ENCODE measurements around the gene ANKRD55. TPM values are rescaled to one million over a fixed set of nuclear protein-coding genes. Genes with fewer than 3 reads are reported as not detected.

The ANKRD55 gene
- total RNA-seq, 1 donor from 2014 or later, result not detected

DNA sequence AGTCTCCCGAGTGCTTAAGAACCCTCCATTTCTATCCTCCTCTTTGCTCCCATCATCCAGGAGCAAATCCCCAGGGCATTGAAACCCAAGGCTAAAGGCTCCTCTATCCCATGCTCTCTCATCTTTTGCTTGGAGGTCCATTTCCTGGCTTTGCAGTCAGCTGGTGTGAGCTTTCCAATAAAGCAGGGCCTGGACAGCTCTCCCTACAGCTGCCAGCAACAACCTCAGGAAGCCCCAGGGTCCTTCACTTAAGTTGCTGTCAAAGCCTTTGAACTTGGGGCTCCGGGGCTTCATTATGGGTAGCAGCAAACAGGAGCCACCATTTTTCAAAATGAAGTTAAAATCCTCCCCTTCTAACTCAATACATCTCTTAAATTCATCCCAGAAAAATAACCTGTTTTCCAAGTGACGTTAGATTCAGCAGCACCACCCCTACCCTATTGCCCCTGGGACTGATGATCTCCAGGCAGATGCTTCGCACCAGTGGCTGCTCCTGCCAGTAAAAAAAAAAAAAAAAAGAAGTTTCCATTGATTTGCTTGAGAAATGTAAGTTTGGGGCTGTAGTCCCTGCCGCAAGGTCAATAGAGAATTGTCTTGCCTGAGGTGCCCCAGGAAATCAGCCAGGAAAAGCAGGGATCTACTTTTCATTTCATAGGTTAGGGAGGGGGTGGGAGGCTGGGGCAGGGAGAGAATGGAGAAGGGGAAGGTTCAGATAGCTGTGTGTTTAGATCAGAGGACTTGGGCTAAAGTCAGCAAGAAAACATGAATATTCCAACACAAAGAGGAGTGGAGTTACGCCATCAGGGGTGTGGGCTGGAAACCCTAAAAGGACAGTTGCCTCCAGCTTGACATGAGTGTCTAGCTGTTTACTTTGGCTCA, 154.6 kb downstream of the ANKRD55 start:
- DNase-seq (ENCODE audit: missing footprints), result no peak
- intact Hi-C loops (cut with DNase I), result no loop called here
- peak; percentile 80 for ATAC-seq

DNA sequence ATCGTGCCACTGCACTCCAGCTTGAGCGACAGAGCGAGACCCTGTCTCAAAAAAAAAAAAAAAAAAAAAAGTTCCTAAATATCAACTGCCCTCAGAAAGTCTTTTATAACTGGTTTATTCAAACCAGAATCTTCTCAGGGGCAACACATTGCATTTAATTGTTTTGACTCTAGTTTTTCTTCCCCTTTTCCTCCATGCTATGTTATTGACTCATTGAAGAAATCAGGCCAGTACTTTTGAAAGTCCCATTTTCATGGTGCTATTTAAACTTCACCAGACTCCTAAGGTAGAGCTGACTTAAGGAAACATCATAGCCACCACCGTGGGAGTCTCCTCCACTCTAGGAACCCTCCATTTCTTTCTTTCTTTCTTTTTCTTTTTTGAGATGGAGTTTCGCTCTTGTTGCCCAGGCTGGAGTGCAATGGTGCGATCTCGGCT, 155.3 kb downstream of the ANKRD55 start:
- intact Hi-C loops (cut with DNase I), result no loop called here

GRCh38 chr5:56076486-56076885, 156.6 kb downstream of the ANKRD55 start:
- intact Hi-C loops (cut with DNase I), result no loop called here
- ATAC-seq (no peak), DNase-seq (ENCODE audit: missing footprints) (no peak)

More for the DNA sequence above, 155.3 kb downstream of the ANKRD55 start:
- DNase-seq (ENCODE audit: missing footprints), result no peak
- ATAC-seq, result no peak

GRCh38 chr5:56075361-56075760, 157.8 kb downstream of the ANKRD55 start:
- peak; percentile 68 for ATAC-seq
- DNase-seq (ENCODE audit: missing footprints), result no peak
- intact Hi-C loops (cut with DNase I), result no loop called here

DNA sequence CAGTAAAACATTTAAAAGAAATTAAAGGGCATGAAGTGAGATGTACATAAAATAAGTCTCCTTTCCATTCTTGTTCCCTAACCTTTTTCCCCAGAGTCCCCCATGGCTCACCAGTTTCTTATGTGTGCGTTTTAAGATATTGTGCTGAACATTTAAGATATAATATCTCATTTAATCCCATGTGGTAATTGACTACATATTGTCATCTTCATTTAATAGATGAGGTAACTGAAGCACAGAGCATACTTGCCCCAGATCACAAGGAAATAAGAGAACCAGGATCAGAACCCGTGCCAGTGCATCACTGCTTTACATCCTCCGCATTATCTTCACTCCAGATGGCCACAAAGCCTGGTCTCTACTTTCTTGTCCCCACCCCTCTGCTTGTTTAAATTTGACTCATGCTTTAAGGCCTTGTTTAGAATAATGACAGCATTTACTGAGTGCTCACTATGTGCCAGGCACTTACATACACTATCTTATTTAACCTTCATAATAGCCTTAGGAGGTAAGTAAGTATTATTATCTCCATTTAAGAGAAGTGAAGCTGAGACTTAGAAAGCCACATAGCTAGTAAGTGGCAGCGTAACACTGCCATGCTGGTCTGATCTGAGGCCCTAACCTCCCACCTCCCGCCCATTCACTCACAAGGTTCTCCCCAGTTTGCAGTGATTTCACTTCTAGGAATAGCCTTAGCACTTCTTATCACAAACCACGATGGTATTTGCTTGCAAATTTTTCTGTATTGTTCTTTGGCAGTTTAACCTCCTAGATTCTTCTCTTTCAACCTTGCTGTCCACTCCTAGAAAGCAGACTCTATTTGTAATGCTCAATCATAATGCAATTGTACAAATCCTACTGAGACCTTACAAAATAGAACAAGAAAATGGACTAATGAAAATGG, 160.0 kb downstream of the ANKRD55 start:
- ATAC-seq (no peak), DNase-seq (ENCODE audit: missing footprints) (no peak)
- intact Hi-C loops (cut with DNase I), result no loop called here

- DNase-seq (ENCODE audit: missing footprints) (no peak), ATAC-seq (no peak)
- intact Hi-C loops (cut with DNase I), result no loop called here
Observed at GRCh38 chr5:56071470-56071869, 161.7 kb downstream of the ANKRD55 start.

GRCh38 chr5:56070851-56071465, 162.2 kb downstream of the ANKRD55 start:
- intact Hi-C loops (cut with DNase I), result no loop called here
- ATAC-seq (peak; percentile 33), DNase-seq (ENCODE audit: missing footprints) (no peak)

DNA sequence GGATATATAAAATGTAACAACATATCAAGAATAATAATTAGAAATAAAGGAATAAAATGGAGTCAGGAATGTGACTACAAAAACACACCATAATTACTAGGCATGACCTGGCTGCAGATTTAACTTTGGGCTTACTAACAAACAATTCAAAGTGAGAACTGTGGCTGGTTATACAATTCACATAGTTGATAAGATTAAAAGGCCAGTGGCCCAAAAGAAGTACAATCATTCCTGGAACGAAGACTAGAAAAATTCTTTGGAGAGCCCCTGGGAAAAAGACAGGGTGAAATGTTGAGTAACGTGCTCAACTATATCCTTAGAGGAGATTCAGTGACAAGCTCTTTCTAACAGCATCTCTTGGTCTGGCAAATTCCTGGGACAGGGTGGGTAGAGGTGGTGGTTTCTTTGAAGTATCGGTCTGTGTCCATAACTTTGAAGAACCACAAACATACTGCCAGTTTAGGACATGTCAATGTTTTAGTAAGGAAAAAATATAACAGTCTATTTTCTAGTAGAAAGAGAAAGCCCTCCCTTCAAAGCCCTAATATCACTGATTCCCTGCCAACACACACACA, 163.4 kb downstream of the ANKRD55 start:
- DNase-seq (ENCODE audit: missing footprints) (no peak), ATAC-seq (peak; percentile 30)
- intact Hi-C loops (cut with DNase I), result no loop called here

DNA sequence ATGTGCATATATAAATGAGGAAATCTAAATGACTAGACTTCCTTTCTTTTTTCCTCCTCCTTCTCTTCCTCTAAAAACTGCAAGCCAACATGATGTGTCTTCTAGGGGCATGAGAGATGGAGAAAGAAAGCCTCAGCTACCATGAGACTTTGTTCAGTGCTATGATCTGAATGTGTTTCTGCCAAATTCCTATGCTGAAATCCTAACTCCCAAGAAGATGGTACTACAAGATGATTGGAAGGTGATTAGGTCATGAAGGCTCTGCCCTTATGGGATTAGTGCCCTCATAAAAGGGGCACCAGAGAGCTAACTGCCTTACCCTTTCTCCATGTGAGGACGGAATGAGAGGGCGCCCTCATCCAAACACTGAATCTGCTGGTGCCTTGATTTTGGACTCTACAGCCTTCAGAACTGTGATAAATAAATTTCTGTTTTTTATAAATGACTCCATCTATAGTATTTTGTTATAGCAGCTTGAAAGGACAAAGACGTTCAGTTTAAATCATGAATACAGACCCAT, 166.1 kb downstream of the ANKRD55 start:
- ATAC-seq (no peak), DNase-seq (ENCODE audit: missing footprints) (no peak)
- intact Hi-C loops (cut with DNase I), result no loop called here

DNA sequence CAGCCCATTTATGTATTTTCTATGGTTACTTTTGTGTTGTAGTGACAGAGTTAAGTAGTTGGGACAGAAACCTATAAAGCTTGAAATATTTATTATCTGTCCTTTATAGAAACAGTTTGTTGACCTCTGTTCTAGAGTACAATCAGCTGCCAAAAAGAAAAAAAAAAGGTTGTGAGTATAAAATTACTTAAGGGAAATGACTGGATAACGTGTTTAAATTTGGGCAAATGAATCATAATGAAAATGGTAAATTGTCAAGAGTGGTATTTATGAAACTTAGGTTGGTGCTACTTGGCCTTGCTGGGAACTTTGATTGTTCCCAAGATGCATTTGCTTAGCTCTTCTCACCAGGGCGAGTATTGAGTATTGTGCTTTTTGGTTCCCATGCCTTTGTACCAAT, 168.1 kb downstream of the ANKRD55 start:
- intact Hi-C loops (cut with DNase I), result no loop called here
- no peak for ATAC-seq
- DNase-seq (ENCODE audit: missing footprints), result no peak

- intact Hi-C loops (cut with DNase I), result no loop called here
- no peak for ATAC-seq
- no peak for DNase-seq (ENCODE audit: missing footprints)
Observed at GRCh38 chr5:56060276-56061110, 172.6 kb downstream of the ANKRD55 start.

- DNase-seq (ENCODE audit: missing footprints), result no peak
- intact Hi-C loops (cut with DNase I), result no loop called here
- ATAC-seq, result no peak
Observed at GRCh38 chr5:56059854-56060253, 173.3 kb downstream of the ANKRD55 start.

DNA sequence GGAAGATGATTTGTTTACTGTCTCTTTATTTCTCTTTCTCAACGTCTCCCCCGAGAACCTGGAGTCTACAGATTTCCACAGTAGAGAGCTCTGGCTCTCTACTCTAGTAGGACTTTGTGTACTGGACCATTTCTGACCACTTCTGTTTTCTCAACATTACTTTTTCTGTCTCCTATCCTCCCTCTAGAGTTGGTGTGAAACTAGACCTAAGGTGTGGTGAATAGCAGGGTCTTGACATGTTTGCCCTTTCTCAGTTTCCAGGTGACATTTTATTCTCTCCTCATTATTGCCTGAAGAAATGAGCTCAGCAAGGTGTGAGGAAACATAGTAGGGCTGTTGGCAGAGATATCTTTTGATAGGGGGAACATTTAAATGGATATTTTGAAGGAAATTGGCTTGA, 176.3 kb downstream of the ANKRD55 start:
- intact Hi-C loops (cut with DNase I), result no loop called here
- no peak for ATAC-seq

GRCh38 chr5:56055859-56056258, 177.3 kb downstream of the ANKRD55 start:
- intact Hi-C loops (cut with DNase I), result no loop called here
- DNase-seq (ENCODE audit: missing footprints), result no peak
- ATAC-seq, result no peak

More for the DNA sequence above, 176.3 kb downstream of the ANKRD55 start:
- DNase-seq (ENCODE audit: missing footprints), result no peak

DNA sequence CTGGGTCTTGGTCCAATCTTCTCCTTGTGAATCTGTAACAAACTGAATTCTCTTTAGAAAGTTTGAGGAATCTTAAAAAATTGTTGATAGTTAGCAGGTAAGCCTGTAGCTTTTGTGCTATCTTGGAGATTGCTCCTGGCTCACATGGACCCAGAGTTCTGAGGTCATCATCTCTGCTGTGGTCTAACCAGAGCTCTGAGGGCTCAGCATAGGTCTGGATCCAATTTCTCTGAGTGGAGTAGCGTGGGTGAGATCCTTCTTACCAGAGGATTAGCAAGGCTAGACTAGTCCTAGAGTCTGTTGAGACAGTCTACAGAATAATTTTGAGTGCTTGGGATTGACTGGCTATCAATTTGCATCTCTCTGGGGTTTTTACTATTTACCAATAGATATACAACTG, 177.8 kb downstream of the ANKRD55 start:
- DNase-seq (ENCODE audit: missing footprints) (no peak), ATAC-seq (no peak)
- intact Hi-C loops (cut with DNase I), result no loop called here

GRCh38 chr5:56054666-56055065, 178.5 kb downstream of the ANKRD55 start:
- intact Hi-C loops (cut with DNase I), result no loop called here
- DNase-seq (ENCODE audit: missing footprints) (no peak), ATAC-seq (no peak)

- no peak for DNase-seq (ENCODE audit: missing footprints)
Observed at GRCh38 chr5:56053363-56053762, 179.8 kb downstream of the ANKRD55 start.

DNA sequence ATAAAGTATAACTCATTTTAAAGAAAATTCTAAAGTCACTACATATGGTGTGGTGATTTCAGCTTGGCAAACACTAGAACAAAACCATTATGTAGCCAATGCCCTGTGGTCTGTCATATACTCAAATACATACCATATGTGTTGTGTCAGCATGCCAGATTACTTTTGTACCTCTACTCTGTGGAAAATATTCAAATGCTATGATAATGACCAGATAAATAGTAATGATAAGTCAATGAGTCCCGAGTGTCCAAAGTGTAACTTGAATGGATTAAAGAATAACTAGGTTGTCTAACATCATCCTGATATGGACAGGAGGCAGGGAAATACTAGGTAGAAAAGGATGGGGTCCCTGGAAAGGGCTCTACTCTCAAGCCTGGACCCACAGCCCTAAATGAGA, 180.4 kb downstream of the ANKRD55 start:
- intact Hi-C loops (cut with DNase I), result no loop called here
- ATAC-seq (no peak), DNase-seq (ENCODE audit: missing footprints) (no peak)

More at GRCh38 chr5:56053363-56053762, 179.8 kb downstream of the ANKRD55 start:
- intact Hi-C loops (cut with DNase I), result no loop called here
- no peak for ATAC-seq

All from Right ventricle myocardium inferior (tissue), 1 donor.